ENCODE data around the gene URM1. TPM values are rescaled to one million over a fixed set of nuclear protein-coding genes. Genes with fewer than 3 reads are reported as not detected.

URM1 gene
- total RNA-seq, 6 donors from 2014 or later = 11.1 to 57.9 (median 28.7) TPM

DNA sequence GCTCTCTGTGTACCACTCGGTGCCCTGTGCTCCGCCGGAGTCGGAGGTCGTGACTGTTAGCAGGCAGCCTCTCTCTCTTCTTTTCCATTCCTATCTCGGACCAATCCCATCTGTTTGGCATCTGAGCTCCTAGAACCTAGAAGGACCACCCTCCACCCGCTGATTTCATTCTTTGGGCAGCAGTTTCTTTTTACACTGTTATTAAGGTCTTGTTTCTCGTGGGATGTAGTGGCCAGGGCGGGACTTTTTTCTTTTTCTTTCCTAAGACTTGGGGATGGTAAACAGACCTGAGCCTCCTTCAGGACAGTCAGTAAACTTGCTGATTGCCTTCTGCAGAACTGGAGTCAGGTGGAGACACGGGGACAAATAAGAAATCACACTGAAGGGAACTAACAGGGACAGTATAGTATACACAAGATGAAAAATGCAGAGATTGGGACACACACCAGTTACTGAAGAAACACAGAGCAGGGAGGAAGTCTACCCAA is 500 bp downstream of the URM1 start:
- DNase-seq = no peak
- H3K4me1 ChIP-seq = peaks cover 17 to 24% (median 19%) of the 10 kb centered on the region in 4 donors
- WGBS, 2 donors = 0 to 1% methylated on average over 7 to 10 of the region's 10 CpGs
- ATAC-seq (ENCODE audit: low FRiP score in 2 of 2) = no peak
- peak overlapping the region; percentile 70 to 87 (median 72) for H3K4me3 ChIP-seq
- peak overlapping the region; percentile 87 to 94 (median 90) for H3K27ac ChIP-seq
- TF ChIP-seq, protein P1, sequence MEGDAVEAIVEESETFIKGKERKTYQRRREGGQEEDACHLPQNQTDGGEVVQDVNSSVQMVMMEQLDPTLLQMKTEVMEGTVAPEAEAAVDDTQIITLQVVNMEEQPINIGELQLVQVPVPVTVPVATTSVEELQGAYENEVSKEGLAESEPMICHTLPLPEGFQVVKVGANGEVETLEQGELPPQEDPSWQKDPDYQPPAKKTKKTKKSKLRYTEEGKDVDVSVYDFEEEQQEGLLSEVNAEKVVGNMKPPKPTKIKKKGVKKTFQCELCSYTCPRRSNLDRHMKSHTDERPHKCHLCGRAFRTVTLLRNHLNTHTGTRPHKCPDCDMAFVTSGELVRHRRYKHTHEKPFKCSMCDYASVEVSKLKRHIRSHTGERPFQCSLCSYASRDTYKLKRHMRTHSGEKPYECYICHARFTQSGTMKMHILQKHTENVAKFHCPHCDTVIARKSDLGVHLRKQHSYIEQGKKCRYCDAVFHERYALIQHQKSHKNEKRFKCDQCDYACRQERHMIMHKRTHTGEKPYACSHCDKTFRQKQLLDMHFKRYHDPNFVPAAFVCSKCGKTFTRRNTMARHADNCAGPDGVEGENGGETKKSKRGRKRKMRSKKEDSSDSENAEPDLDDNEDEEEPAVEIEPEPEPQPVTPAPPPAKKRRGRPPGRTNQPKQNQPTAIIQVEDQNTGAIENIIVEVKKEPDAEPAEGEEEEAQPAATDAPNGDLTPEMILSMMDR (IDR thresholded peaks at IDR 0.05) = peak in 1 of 6 experiments; percentile 5
- TF ChIP-seq POLR2A (IDR thresholded peaks at IDR 0.05) = no peak
- no peak for TF ChIP-seq POLR2AphosphoS5 (IDR thresholded peaks at IDR 0.05)
- no peak for TF ChIP-seq EP300 (IDR thresholded peaks at IDR 0.05)
- H3K9me3 ChIP-seq = no peaks in the 10 kb centered on the region
- peaks cover 0 to 10% (median 0%) of the 10 kb centered on the region in 4 donors for H3K36me3 ChIP-seq
- H3K27me3 ChIP-seq = no peaks in the 10 kb centered on the region

DNA sequence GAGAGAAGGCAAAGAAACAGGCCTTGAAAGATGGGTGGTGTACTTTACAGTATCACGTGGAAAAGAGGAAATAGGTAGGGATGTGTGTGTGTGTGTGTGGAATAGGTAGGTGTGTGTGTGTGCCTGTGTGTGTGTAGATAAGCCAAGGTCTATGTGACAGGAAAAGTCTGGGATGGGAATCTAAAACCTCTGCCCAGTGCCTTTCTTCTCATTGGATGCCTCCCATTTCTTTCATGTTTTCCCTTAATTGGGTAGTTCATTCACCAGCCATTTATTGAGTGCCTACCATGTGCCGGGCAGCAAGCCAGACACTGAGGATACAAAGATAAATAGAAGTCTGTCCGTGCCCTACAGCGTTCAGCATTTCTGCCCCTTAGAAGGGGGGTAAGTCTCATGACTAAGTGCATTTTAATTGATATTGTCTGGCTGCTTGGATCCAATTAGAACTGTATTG is 1.0 kb downstream of the URM1 start:
- Histone ChIP-seq H3K9me3 (no peaks in the 10 kb centered on the region), H3K4me3 (peak overlapping the region; percentile 70 to 87 (median 72)), H3K4me1 (peaks cover 17 to 24% (median 19%) of the 10 kb centered on the region in 4 donors), H3K36me3 (peaks cover 0 to 10% (median 0%) of the 10 kb centered on the region in 4 donors), H3K27ac (peak overlapping the region in 3 of 4 donors; percentile 89 to 94 (median 92)), H3K27me3 (no peaks in the 10 kb centered on the region)
- ATAC-seq (ENCODE audit: low FRiP score in 2 of 2) = no peak
- no peak for DNase-seq
- 25 to 29% methylated on average over 4 of the region's 4 CpGs for WGBS, 2 donors
- TF ChIP-seq POLR2A (IDR thresholded peaks at IDR 0.05) = no peak
- no peak for TF ChIP-seq POLR2AphosphoS5 (IDR thresholded peaks at IDR 0.05)
- TF ChIP-seq EP300 (IDR thresholded peaks at IDR 0.05) = no peak
- TF ChIP-seq, protein P1 (IDR thresholded peaks at IDR 0.05) = no peak

DNA sequence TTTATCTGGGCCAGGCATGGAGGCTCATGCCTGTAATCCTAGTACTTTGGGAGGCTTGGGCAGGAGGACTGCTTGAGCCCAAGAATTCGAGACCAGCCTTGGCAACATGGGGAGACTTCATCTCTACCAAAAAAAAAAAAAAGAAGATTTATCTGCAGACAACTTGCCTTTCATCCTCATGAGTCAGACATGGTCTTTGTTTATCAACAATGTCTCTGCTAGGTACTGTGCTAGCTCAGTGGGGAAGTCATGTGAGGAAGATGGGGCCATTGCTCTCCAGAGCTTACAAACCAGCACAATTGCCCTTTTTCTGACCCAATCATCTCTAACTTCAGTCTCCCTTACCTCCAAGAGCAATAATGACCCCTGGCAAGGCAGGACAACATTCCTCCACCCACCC is 1.6 kb downstream of the URM1 start:
- Histone ChIP-seq H3K36me3 (peaks cover 0 to 15% (median under 1%) of the 10 kb centered on the region in 4 donors), H3K27me3 (no peaks in the 10 kb centered on the region), H3K27ac (no peak overlapping the region), H3K4me3 (no peak overlapping the region), H3K4me1 (peaks cover 17 to 24% (median 19%) of the 10 kb centered on the region in 4 donors), H3K9me3 (no peaks in the 10 kb centered on the region)
- no peak for ATAC-seq (ENCODE audit: low FRiP score in 2 of 2)
- TF ChIP-seq EP300 (IDR thresholded peaks at IDR 0.05) (no peak), POLR2AphosphoS5 (IDR thresholded peaks at IDR 0.05) (no peak), POLR2A (IDR thresholded peaks at IDR 0.05) (no peak)
- TF ChIP-seq, protein P1 (IDR thresholded peaks at IDR 0.05) = no peak
- no peak for DNase-seq
- 85 to 88% methylated on average over 1 of the region's 1 CpG for WGBS, 2 donors

DNA sequence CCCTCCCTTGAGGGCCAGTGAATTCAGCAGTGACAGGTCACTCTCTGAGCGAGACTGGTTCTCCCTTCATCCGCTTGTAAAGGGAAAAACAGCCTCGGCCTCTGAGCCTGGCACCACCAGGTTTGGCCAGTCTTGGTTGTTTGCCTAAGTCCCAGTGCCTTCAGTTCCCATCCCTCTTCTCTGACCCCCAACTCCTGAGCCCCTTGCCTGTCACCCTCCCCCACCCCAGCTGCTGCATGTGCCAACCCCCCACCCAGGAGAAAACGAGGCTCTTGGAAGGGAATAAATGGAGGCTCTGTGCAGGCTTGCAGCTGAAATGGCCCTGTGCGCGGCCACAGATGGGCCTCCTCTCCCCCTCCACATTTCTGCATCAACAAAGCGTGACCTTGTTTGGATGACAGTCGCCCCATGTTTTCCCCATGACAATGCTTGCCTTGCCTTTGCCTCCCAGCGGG is 3.1 kb downstream of the URM1 start:
- 92 to 96% methylated on average over 5 to 9 of the region's 9 CpGs for WGBS, 2 donors
- no peak for TF ChIP-seq EP300 (IDR thresholded peaks at IDR 0.05)
- TF ChIP-seq, protein P1 (IDR thresholded peaks at IDR 0.05) = no peak
- TF ChIP-seq POLR2AphosphoS5 (IDR thresholded peaks at IDR 0.05) = no peak
- TF ChIP-seq POLR2A (IDR thresholded peaks at IDR 0.05) = no peak
- H3K4me1 ChIP-seq = peaks cover 17 to 24% (median 19%) of the 10 kb centered on the region in 4 donors
- H3K9me3 ChIP-seq = no peaks in the 10 kb centered on the region
- H3K27me3 ChIP-seq = no peaks in the 10 kb centered on the region
- no peak overlapping the region for H3K4me3 ChIP-seq
- H3K27ac ChIP-seq = no peak overlapping the region
- DNase-seq (no peak), ATAC-seq (ENCODE audit: low FRiP score in 2 of 2) (no peak)
- H3K36me3 ChIP-seq = peaks cover 3 to 30% (median 10%) of the 10 kb centered on the region in 4 donors

DNA sequence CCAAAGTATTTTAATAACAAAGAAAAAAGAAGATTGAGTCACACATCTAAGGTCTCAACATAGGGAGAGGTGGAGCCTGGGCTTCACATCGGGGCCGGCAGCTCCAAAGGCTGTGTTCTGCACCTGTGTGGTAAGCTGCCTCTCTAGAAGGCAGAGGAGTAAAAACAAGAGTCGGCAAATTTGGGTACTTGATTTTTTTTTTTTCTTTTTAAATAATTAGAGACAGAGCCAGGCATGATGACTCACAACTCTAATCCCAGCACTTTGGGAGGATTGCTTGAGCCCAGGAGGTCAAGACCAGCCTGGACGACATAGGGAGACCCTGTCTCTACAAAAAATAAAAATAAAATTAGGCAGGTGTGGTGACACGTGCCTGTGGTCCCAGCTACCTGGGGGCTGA is 4.7 kb downstream of the URM1 start:
- TF ChIP-seq, protein P1 (IDR thresholded peaks at IDR 0.05) = no peak
- TF ChIP-seq POLR2AphosphoS5 (IDR thresholded peaks at IDR 0.05) (no peak), POLR2A (IDR thresholded peaks at IDR 0.05) (no peak), EP300 (IDR thresholded peaks at IDR 0.05) (no peak)
- Histone ChIP-seq H3K4me3 (no peak overlapping the region), H3K27me3 (no peaks in the 10 kb centered on the region), H3K9me3 (no peaks in the 10 kb centered on the region), H3K27ac (no peak overlapping the region), H3K36me3 (peaks cover 3 to 46% (median 19%) of the 10 kb centered on the region in 4 donors), H3K4me1 (peaks cover 12 to 14% (median 13%) of the 10 kb centered on the region in 4 donors)
- no peak for ATAC-seq (ENCODE audit: low FRiP score in 2 of 2)
- no peak for DNase-seq
- 85 to 86% methylated on average over 5 of the region's 5 CpGs for WGBS, 2 donors

Data from upper lobe of left lung (tissue), 6 donors.